ENCODE data around the gene CRYAB.
"Not testable (repeated sequence)": the region's sequence is repeated elsewhere in the genome, so short reads cannot be mapped to it uniquely, and the experiment has no call there.

Gene CRYAB

GRCh38 chr11:111933176-111933575 lies 21.6 kb upstream of the CRYAB start:
- DNase-seq = not testable (repeated sequence)

GRCh38 chr11:111932611-111932950 lies 21.0 kb upstream of the CRYAB start:
- DNase-seq = peak; percentile 92

GRCh38 chr11:111930472-111930871 lies 18.9 kb upstream of the CRYAB start:
- no peak for DNase-seq

- DNase-seq = peak; percentile 96
Measured at GRCh38 chr11:111926505-111927391, 15.2 kb upstream of the CRYAB start.

DNA sequence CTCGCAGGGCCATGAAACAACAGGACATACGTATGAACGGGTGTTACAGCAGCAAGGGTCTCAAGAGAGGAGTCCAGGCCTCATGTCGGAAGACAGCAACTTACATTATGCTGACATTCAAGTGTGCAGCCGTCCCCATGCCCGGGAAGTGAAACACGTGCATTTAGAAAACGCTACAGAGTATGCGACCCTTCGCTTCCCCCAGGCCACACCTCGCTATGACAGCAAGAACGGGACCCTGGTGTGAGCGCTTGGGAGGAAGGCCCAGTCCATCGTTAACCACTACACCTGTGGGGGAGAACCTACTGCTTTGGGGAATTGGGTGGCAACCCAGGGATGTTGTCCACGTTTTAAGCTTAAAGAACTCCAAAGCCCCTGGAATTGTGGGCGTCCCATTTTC lies 14.4 kb upstream of the CRYAB start:
- DNase-seq = no peak

- DNase-seq = no peak
Measured at GRCh38 chr11:111923951-111924350, 12.4 kb upstream of the CRYAB start.

- no peak for DNase-seq
Measured at GRCh38 chr11:111923351-111923788, 11.8 kb upstream of the CRYAB start.

- DNase-seq = no peak
Measured at GRCh38 chr11:111922803-111923202, 11.2 kb upstream of the CRYAB start.

DNA sequence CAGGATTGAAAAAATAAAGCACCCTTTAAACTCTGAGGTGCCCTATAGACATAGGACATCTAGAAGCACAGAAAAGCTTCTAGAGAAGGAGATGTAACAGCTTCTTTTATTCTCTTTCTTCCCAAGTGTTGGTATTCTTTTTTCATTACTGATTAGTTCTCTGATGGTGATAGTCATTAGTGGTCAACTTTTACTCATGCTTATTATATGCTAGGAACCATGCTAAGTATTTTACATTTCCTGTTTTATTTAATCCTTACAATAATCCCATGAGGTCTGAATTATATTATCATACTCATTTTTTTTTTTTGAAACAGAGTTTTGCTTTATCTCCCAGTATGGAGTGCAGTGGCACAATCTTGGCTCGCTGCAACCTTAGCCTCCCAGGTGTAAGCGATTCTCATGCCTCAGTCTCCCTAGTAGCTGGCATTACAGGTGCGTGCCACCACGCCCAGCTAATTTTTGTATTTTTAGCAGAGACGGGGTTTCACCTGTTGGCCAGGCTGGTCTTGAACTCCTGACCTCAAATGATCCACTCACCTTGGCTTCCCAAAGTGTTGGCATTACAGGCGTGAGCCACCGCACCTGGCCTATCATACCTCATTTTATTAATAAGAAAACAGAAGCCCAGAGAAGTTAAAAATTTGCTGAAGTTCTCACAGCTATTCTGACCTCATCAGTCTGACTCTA lies 10.1 kb upstream of the CRYAB start:
- DNase-seq = no peak

DNA sequence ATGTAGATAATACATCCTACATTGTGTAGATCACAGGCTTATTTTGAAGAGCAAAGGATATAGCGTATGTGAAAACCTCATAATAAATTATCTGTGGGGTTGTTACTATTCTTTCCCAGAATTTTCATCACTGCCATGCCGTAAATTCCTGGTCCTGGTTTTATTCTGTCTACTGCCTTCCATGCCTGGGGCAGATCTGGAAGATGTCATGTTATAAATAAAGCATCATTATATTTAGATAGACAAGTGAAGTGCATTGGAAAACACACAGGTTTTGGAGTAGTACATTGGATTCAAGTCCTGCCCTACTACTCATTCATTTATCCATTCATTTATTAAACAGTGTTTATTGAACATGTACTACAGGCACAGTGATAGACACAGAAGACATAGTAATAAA lies 9.3 kb upstream of the CRYAB start:
- no peak for DNase-seq

- DNase-seq = peak; percentile 4
Measured at GRCh38 chr11:111918390-111919256, 7.1 kb upstream of the CRYAB start, which contains the start of gene C11orf52. TSS of gene C11orf52 (plus strand) at chr11:111918913. CDS start at chr11:111918973, 60 bp downstream.

- DNase-seq = no peak
Measured at GRCh38 chr11:111917788-111918187, 6.2 kb upstream of the CRYAB start.

DNA sequence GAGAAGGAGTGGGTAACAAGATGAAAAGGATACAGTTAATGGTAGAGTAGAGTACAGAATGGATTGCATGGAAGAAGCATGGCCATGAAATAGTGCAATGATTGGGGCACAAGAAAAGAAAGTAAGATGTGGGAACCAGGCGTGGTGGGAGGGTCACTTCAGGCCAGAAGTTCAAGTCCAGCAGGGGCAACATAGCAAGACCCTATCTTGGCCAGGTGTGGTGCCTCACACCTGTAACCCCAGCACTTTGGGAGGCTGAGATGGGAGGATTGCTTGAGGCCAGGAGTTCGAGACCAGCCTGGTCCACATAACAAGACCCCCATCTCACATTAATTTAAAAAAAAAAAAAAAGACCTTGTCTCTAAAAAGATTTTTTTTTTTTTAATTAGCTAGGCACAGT lies 5.7 kb upstream of the CRYAB start:
- no peak for DNase-seq

DNA sequence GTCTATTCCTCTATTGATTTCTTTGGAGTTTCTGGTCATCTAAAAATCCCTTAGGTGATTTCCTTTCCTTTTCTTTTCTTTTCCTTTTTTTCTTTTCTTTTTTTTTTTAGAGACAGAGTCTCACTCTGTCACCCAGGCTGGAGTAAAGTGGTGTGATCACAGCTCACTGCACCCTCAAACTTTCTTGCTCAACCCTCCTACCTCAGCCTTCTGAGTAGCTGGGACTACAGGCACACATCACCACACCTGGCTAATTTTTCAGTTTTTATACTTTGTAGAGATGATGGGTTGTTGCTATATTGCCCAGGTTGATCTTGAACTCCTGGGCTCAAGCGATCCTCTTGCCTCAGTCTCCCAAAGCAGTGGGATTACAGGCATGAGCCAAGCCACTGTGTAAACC lies 5.2 kb upstream of the CRYAB start:
- no peak for DNase-seq

- no peak for DNase-seq
Measured at GRCh38 chr11:111913997-111914396, 2.4 kb upstream of the CRYAB start.

GRCh38 chr11:111913031-111913861 lies 1.7 kb upstream of the CRYAB start:
- DNase-seq = no peak

GRCh38 chr11:111912535-111912934 lies 965 bp upstream of the CRYAB start, which contains the start of gene HSPB2:
TSS of gene HSPB2 (plus strand) at chr11:111912734. CDS start at chr11:111912830, 96 bp downstream.
- DNase-seq = no peak

DNA sequence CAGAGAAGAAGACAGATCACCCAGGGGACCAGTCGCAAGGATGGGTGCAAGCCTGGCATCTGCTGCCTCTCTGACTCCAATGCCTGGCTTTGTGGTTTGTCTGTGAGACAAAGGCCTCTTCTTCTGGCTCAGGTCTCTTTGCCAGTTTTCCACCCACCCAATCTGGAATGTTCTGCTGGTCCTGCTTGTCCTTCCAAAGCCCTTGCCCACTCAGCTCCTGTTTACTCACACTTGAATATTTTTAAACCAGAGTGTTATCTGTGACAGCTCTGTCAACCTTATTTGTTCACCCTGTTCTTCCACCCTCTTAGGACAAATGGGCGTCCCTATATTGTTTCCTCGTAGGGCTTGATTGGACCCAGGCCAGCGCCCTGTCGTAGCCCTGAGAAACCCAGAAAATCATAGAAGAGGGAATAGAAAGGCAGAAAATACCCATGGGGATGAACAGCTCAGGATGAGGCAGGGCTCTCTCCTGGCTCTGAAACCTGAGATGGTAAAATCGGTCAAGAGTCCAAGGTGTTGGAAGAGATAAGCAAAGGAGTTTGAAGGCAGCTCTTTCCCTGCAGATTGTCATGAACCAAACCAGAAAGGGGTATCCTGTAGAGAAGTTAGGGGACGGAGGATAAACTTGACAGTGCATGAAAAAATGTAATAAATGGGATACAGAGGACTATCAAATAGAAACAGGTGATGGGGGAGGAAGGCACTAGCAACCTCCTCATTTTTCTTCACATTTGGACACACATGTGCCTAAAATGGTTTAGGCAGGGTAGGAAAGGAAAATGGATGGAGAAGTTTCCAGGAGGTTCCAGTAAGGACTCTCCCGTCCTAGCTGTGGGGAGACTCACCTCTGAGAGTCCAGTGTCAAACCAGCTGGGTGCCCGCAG lies 651 bp downstream of the CRYAB start:
- no peak for DNase-seq

- no peak for DNase-seq
Measured at GRCh38 chr11:111909378-111909777, 2.2 kb downstream of the CRYAB start.

DNA sequence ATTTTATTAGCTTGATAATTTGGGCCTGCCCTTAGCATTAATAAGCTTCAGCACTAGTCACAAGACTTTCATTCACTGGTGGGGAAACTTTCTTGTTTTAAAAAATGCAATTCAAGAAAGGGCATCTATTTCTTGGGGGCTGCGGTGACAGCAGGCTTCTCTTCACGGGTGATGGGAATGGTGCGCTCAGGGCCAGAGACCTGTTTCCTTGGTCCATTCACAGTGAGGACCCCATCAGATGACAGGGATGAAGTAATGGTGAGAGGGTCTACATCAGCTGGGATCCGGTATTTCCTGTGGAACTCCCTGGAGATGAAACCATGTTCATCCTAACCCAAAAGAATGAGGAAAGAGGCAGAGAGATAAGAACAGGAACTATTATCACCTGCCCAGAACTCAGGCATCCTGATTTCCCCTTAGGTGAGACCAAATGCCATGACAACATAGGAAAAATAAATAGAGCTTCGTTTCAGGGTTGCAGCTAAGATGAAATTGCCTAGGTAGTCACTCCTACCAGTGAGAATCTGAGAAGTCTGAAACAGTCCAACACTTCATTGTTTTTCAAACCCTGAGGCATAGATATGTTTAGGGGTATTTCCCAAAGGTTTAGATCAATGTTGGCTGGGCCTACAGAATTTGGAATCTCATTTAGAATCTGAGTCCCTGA lies 2.8 kb downstream of the CRYAB start:
- DNase-seq = no peak

DNA sequence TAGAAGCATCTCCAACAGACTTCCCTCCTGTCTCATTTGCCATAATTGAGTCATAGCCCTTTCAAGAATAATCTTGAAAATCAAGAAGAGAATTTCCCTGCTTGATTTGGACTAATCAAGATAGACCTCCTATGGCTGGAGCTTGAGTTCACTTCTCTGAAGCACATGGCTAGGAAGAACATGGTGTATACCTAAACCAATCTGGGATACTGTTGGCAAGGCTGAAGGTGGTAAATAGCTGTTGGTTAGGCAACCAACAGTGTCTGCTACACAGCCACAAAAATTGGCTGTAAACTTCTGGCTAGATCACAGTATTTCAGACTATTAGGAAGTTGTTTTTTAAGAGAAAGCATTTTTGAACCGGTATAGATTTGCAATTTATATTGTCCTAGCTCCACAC lies 4.9 kb downstream of the CRYAB start:
- no peak for DNase-seq

All from inflammatory macrophage treated with lipopolysaccharide for 4 hours (primary cell).